OCI-LY1 (cell line): ENCODE measurements around the gene KLHL6.
A peak's percentile ranks its signal among the peaks of the same experiment; 100 is the strongest.

Experiments used
- H2AFZ ChIP-seq: fragments of 200-600 bp; sonication (generic), shearing (Covaris generic); 2 replicates; pipeline ENCODE4 v1.6.0; 2014; ENCODE audit warnings: antibody characterized with exemption, mild to moderate bottlenecking, low read length
- H3F3A ChIP-seq: fragments of 200-600 bp; sonication (generic), shearing (Covaris generic); 2 replicates; pipeline ENCODE4 v1.6.0; 2014; ENCODE audit warnings: mild to moderate bottlenecking, antibody characterized with exemption, low read length, moderate library complexity; ENCODE audit not compliant: insufficient read depth
- H3K27ac ChIP-seq: fragments of 200-600 bp; sonication (generic); 2 replicates; pipeline ENCODE4 v1.5.1; 2014; ENCODE audit warnings: low read length, mixed run types, mild to moderate bottlenecking, low read depth; ENCODE audit not compliant: poor library complexity, severe bottlenecking
- H3K27me3 ChIP-seq: fragments of 200-600 bp; sonication (generic); 2 replicates; pipeline ENCODE4 v1.6.0; 2014; ENCODE audit warnings: antibody characterized with exemption, mild to moderate bottlenecking, low read length, moderate library complexity; ENCODE audit not compliant: insufficient read depth
- H3K36me3 ChIP-seq: fragments of 200-600 bp; sonication (generic); 2 replicates; pipeline ENCODE4 v1.6.1; 2014; ENCODE audit warnings: mild to moderate bottlenecking, antibody characterized with exemption, low read length, moderate library complexity, mixed read lengths; ENCODE audit not compliant: insufficient read depth
- H3K4me1 ChIP-seq: fragments of 200-600 bp; sonication (generic); 2 replicates; pipeline ENCODE4 v1.5.1; 2014; ENCODE audit warnings: mild to moderate bottlenecking, low read length, moderate library complexity; ENCODE audit not compliant: insufficient read depth, severe bottlenecking
- H3K4me2 ChIP-seq: fragments of 200-600 bp; sonication (generic), shearing (Covaris generic); 2 replicates; pipeline ENCODE4 v1.6.1; 2014; ENCODE audit warnings: low read length
- H3K4me3 ChIP-seq: fragments of 200-600 bp; sonication (generic); 2 replicates; pipeline ENCODE4 v1.5.1; 2014; ENCODE audit warnings: low read length, low read depth, mild to moderate bottlenecking, mixed read lengths; ENCODE audit not compliant: poor library complexity, severe bottlenecking
- H3K79me2 ChIP-seq: fragments of 200-600 bp; shearing (Covaris generic); 2 replicates; pipeline ENCODE4 v1.6.1; 2016; ENCODE audit warnings: mixed run types, low read length, mixed read lengths; ENCODE audit not compliant: insufficient read depth
- H3K9ac ChIP-seq: fragments of 200-600 bp; sonication (generic), shearing (Covaris generic); 2 replicates; pipeline ENCODE4 v1.6.1; 2014; ENCODE audit warnings: mild to moderate bottlenecking, low read length, mixed read lengths
- H3K9me2 ChIP-seq: fragments of 200-600 bp; sonication (generic), shearing (Covaris generic); 2 replicates; pipeline ENCODE4 v1.6.1; 2014; ENCODE audit warnings: low read depth, mild to moderate bottlenecking, low read length, mixed read lengths
- H3K9me3 ChIP-seq: fragments of 200-600 bp; shearing (Covaris generic); 2 replicates; pipeline ENCODE4 v1.6.1; 2014; ENCODE audit warnings: low read length, mixed read lengths
- H4K20me1 ChIP-seq: fragments of 200-600 bp; sonication (generic), shearing (Covaris generic); 2 replicates; pipeline ENCODE4 v1.6.0; 2016; ENCODE audit warnings: mild to moderate bottlenecking, low read length; ENCODE audit not compliant: insufficient read depth
- EZH2 ChIP-seq: fragments of 200-600 bp; sonication (generic), shearing (Covaris generic); IDR thresholded peaks from 2 replicates; pipeline ENCODE4 v1.8.0; 2017; ENCODE audit warnings: borderline replicate concordance, mixed run types, mild to moderate bottlenecking, antibody characterized with exemption, low read length, moderate library complexity, mixed read lengths
- TF ChIP-seq, protein P1 (sequence below): fragments of 200-600 bp; sonication (generic), shearing (Covaris generic); IDR thresholded peaks from 2 replicates; pipeline ENCODE4 v1.5.1; 2017; ENCODE audit warnings: mild to moderate bottlenecking, antibody characterized with exemption, low read length, moderate library complexity, mixed read lengths

KLHL6 gene

DNA sequence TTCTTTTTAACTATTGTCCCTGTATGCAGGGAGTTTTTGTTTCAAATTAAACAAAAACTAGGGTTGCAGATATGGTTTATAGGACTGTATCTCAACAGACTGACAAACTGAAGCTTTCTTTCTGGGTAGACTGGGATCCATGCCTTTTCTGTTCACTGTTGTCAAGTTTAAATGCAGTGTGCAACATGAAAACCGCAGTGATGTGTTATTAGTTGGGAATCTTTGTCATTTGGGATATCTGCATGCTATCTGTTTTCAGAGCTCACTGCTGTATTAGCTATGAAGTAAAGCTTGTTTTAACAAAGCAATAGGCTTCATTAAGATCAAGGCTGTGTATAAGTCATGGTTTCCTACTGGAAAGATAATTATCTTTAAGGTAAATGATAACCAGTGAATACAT is 105.7 kb downstream of the KLHL6 start:
- TF ChIP-seq, protein P1, sequence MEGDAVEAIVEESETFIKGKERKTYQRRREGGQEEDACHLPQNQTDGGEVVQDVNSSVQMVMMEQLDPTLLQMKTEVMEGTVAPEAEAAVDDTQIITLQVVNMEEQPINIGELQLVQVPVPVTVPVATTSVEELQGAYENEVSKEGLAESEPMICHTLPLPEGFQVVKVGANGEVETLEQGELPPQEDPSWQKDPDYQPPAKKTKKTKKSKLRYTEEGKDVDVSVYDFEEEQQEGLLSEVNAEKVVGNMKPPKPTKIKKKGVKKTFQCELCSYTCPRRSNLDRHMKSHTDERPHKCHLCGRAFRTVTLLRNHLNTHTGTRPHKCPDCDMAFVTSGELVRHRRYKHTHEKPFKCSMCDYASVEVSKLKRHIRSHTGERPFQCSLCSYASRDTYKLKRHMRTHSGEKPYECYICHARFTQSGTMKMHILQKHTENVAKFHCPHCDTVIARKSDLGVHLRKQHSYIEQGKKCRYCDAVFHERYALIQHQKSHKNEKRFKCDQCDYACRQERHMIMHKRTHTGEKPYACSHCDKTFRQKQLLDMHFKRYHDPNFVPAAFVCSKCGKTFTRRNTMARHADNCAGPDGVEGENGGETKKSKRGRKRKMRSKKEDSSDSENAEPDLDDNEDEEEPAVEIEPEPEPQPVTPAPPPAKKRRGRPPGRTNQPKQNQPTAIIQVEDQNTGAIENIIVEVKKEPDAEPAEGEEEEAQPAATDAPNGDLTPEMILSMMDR = no peak
- no peak for TF ChIP-seq EZH2
- Histone ChIP-seq H3K27ac (no peak overlapping the region), H3K4me3 (no peak overlapping the region), H3K9me2 (no peaks in the 10 kb centered on the region), H2AFZ (no peak overlapping the region), H3F3A (no peaks in the 10 kb centered on the region), H3K4me2 (no peak overlapping the region), H3K9me3 (no peaks in the 10 kb centered on the region), H3K36me3 (no peaks in the 10 kb centered on the region), H3K27me3 (no peaks in the 10 kb centered on the region), H3K9ac (no peak overlapping the region), H3K4me1 (peaks cover 12% of the 10 kb centered on the region), H3K79me2 (no peaks in the 10 kb centered on the region), H4K20me1 (no peaks in the 10 kb centered on the region)

DNA sequence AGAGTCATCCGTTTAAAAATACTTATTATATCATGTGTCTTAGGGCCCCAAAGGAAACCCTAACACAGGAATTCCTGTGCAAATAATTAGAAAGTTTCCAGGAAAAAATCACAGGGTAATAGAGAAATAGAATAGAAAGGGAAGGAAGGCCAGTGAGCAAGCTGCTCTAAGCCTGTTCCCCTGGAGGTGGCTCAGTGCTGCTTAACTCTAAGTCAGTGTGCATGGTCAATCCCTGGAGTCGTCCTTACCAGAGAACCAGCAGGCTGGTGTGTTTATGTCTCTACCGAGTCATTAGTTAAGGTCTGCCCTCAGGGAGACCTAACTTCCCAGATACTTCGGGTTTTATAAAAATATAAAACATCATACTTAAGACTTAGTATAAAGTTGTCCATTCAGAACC is 106.1 kb downstream of the KLHL6 start:
- Histone ChIP-seq H3K36me3 (no peaks in the 10 kb centered on the region), H3K27me3 (no peaks in the 10 kb centered on the region), H3K27ac (no peak overlapping the region), H3K9me3 (0 out of 2 replicates have a peak, but pooled peaks cover 4% of the 10 kb centered on the region), H3K4me2 (no peak overlapping the region), H3K4me1 (peaks cover 12% of the 10 kb centered on the region), H3K79me2 (no peaks in the 10 kb centered on the region), H3K4me3 (no peak overlapping the region), H3K9ac (no peak overlapping the region), H2AFZ (no peak overlapping the region), H4K20me1 (no peaks in the 10 kb centered on the region), H3F3A (no peaks in the 10 kb centered on the region), H3K9me2 (no peaks in the 10 kb centered on the region)
- no peak for TF ChIP-seq EZH2
- TF ChIP-seq, protein P1 = no peak

DNA sequence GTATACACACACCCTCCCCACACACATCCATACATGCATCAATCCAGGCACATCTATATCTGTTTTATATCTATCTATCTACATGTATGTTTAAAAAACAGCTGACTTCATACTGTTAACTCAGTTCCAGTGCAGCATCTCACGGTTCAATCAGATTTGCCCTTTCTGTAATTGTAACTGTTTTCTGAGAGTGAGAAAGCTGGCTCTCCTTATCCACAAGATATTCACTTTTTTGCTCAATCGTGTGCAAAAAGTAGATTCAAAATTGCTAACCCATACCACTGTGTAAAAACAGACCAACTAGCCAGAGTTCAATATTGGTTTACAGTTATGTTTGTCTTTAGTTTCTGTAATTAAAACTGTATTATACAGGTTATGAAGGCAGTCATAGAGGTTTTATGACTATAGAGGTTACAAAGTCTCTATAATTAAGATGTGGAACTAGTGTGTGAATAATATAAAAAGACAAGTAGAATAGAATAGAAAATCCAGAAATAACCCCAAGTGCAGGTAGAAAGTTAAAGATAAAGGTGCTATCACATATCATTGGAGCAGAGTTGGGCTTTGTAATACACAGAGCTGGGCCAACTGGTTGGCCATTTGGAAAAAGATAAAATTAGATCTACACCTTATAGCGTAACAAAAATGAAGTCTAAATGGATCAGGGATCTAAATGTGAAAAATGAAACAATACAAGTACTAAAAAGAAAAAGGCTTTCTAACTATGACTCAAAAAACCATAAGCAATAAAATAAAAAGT is 107.0 kb downstream of the KLHL6 start:
- H3F3A ChIP-seq = no peaks in the 10 kb centered on the region
- H4K20me1 ChIP-seq = no peaks in the 10 kb centered on the region
- H3K79me2 ChIP-seq = no peaks in the 10 kb centered on the region
- peaks cover 12% of the 10 kb centered on the region for H3K4me1 ChIP-seq
- peaks cover 12% of the 10 kb centered on the region for H3K9me3 ChIP-seq
- no peak overlapping the region for H3K9ac ChIP-seq
- H3K36me3 ChIP-seq = no peaks in the 10 kb centered on the region; the same call in 1 of the 2 replicates
- no peak overlapping the region for H2AFZ ChIP-seq
- no peak overlapping the region for H3K27ac ChIP-seq
- H3K9me2 ChIP-seq = no peaks in the 10 kb centered on the region
- TF ChIP-seq, protein P1 = no peak
- no peak for TF ChIP-seq EZH2
- peak overlapping the region; percentile 68 for H3K4me3 ChIP-seq
- H3K27me3 ChIP-seq = peaks cover under 1% of the 10 kb centered on the region; the same call in 1 of the 2 replicates
- peak overlapping the region; percentile 71 for H3K4me2 ChIP-seq
